GM19372 (cell line): Measurements from ENCODE around the gene USP19.

Experiments
- ATAC-seq: cut with Tn5 transposase; IDR thresholded peaks from one replicate; pipeline ENCODE4 v1.9.1; 2021; ENCODE audit warnings: mild to moderate bottlenecking, low read depth, moderate library complexity; ENCODE audit not compliant: unreplicated experiment

USP19 gene, protein sequence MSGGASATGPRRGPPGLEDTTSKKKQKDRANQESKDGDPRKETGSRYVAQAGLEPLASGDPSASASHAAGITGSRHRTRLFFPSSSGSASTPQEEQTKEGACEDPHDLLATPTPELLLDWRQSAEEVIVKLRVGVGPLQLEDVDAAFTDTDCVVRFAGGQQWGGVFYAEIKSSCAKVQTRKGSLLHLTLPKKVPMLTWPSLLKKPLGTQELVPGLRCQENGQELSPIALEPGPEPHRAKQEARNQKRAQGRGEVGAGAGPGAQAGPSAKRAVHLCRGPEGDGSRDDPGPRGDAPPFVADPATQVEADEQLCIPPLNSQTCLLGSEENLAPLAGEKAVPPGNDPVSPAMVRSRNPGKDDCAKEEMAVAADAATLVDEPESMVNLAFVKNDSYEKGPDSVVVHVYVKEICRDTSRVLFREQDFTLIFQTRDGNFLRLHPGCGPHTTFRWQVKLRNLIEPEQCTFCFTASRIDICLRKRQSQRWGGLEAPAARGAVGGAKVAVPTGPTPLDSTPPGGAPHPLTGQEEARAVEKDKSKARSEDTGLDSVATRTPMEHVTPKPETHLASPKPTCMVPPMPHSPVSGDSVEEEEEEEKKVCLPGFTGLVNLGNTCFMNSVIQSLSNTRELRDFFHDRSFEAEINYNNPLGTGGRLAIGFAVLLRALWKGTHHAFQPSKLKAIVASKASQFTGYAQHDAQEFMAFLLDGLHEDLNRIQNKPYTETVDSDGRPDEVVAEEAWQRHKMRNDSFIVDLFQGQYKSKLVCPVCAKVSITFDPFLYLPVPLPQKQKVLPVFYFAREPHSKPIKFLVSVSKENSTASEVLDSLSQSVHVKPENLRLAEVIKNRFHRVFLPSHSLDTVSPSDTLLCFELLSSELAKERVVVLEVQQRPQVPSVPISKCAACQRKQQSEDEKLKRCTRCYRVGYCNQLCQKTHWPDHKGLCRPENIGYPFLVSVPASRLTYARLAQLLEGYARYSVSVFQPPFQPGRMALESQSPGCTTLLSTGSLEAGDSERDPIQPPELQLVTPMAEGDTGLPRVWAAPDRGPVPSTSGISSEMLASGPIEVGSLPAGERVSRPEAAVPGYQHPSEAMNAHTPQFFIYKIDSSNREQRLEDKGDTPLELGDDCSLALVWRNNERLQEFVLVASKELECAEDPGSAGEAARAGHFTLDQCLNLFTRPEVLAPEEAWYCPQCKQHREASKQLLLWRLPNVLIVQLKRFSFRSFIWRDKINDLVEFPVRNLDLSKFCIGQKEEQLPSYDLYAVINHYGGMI (N-terminal part only)

DNA sequence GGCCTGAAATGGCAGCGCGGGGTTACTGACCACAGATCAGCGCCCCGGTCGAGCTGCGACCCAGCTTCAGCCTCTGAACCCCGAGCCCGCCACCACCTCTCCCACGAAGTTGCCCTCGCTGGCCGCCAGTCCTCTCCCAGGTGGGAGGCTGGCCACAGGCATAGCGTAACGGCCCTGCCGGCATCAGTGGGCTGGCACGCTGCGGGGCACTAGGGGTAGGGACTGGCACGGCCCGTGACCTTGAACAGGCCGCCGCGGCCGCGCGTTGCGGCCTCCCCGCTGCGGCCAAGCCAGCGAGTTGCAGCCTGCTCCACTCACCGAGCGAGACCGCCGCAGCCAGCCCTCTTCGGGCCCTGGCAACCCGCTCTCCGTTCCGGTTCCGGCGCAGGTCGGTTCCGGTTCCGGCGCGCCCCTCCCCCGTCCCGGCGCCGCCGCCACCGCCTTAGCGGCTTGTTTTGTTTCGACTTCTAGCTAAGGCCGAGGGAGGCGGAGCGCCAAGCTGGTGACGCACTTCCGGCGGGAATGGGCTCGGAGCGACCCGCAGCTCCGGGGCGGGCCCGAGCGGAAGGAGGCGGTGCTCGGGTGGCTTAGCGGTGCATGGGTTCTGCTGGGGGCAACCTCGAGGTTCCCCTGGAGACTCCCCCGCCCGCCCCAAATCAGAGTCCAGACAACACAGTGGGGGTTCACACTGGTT lies at the start of gene USP19:
USP19 (minus strand) TSS at position 386 of the 694 bp plus-strand sequence. CDS start 1,678 bp downstream, outside the sequence.
- ATAC-seq: peak; percentile 87

DNA sequence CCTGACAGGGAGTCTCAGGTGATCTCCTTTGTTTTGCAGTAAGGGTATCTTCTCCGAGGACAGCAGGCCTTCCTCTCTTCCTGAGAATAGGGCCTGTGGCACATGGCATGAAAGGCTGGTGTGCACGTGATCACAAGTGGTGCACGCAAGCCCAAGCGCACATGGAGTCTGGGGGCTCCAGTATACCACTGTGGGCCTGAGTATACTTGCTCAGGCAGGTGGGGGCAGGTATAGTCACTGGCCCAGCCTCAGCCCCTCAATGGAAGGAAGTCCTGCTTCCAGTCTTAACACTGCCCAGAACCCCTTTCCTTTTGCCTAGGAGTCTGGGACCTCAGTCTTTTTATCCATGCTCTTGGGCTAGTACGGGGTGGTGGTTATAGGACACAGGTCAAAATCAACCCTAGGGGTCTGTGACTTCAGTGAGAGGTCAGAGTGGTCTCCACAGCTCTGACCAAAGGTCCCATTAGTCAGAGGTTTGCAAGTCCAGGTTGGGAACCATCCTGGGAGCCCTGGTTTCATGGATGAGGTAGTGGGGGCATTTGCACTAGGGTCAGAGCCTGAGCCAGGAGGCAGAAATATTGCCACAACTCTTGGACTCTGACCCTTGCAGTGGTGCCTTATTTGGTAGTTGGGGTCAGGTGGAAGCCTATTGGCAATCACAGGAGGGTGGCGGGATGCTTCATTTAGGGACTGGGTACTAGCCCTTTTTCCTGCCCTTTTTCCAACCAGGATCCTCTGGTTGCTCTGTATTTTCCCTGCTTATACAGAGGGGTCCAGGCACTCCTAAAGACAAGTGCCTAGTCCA lies 46.3 kb upstream of the USP19 start:
- ATAC-seq: no peak

DNA sequence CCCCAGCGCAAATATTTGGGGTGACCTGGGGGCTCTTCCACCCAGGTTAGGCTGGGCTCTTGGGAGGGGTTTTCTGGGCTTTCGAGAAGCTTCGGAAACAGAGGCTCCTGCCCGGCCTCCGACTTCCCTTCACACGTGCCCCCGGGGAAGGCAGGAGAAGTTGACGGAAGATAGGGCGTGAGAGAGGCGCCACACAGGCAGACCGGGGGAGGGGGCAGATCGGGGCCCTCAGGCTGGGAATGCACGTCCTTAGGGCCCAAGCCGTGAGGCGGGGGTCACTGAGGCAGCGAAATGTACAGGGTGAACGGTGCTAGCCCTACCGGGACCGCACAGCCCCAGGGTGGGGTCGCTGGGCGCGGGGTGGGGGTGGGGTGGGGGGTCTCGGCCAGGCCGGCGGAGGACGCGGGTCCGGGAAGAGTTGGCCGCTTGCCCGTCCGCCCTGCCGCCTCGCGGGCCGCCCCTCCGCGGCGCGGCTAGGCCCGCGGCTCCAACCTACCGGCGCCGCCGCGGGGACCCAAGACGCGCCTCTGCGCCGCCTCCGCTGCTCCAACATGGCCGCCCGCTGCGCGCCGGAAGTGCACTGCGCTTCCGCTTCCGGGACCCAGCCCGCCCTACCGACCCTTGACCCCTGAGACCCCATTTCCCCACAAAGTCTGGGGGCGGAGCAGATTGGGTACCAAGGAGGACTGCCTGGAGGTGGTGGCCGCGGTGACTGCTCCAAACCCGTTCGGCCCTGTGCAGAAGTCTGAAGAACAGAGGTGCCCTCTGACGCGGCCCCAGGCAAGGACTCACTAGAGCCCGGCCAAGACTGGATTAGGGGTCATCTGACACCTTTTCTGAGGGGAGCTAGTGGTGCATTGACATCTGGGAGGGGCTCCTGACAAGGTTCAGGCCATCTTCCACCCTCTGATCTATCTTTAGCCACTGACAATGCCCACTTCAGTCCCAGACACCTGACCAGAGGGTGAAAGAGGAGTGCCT lies 45.4 kb upstream of the USP19 start, which contains the start of gene CCDC71:
CCDC71 (minus strand) TSS at position 561 of the 981 bp plus-strand sequence. CDS start 2,123 bp downstream, outside the sequence.
- peak; percentile 55 for ATAC-seq

DNA sequence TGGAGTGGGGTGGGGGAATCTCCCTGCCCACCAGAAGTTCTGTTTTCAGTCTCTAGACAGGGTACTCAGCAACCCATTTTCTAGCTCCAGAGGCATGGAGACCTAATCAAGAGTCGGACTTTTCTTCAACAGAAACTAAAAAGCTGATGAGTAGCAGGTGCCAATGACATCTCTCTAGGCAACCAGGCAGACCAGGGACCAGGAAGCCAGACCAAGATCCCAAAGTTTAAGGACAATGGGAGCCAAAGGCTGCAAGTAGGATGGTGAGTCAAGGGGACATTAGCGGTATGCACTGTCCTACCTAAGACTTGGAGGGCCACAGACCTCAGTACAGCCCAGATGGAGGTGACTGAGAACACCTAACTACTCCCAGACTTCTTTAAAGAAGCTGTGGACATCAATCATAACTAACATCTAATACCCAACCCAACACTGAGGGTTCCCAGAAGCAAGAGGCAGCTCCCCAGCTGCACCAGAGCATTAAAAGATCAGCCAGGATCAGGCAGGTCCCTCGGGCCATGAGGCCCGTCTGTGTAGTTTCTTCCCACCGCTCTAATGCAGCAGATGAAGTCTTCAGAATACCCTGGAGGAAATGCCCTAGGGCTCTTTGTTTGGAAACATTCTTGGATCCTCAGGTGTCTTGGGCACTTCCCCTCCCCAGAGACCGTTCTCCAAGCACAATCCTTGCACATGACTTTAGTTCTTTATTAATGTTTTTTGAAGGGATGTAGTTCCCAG lies 44.5 kb upstream of the USP19 start:
- ATAC-seq: no peak

DNA sequence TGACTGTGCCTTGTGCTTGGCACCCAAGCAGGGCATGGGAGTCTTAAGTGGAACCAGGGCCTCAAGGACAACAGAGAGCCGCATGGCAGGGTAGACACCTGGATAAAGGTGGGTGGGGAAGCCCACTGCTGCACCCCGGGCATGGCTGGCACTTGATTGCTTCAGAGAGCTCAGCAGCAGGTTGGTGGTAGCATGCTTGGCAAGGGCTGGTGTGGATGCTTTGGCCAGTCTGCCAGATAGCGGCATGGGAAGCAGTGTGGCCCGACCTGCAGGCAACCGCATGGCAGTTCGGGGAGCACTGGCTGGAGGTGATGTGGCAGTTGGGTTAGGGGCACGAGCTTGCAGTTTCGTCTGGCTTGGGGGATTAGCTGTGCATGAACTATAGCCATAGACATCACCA lies 43.0 kb upstream of the USP19 start:
- ATAC-seq: no peak

DNA sequence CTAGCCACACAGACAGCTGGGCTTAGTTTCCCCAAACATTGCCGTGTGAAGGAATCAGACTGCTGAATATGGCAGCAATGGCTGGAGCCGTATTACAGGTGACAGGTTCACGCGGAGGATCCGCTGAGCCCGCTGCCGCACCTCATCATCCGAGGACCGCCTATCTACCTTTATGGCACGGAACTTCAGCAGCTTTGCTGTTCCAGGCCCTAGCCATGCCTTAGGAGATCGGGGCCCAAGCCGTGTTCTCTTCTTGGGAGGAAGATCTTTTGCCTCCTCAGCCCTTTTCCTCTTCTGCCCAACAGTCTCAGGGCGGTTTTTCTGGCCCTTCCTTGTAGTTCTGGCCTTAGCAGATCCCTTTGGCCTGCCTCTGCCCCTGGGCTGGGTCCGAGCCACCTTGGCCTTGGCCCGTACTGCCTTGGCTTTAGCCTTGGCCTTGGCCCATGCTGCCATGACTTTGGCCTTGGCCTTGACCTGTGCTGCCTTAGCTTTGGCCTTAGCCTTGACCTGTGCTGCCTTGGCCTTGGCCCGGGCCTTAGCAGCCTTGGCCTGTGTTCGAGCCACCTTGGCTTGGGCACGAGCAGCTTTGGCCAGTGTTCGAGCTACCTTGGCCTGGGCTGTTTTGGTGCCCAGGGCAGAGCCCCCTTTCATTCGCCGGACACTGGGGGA lies 42.3 kb upstream of the USP19 start:
- no peak for ATAC-seq

DNA sequence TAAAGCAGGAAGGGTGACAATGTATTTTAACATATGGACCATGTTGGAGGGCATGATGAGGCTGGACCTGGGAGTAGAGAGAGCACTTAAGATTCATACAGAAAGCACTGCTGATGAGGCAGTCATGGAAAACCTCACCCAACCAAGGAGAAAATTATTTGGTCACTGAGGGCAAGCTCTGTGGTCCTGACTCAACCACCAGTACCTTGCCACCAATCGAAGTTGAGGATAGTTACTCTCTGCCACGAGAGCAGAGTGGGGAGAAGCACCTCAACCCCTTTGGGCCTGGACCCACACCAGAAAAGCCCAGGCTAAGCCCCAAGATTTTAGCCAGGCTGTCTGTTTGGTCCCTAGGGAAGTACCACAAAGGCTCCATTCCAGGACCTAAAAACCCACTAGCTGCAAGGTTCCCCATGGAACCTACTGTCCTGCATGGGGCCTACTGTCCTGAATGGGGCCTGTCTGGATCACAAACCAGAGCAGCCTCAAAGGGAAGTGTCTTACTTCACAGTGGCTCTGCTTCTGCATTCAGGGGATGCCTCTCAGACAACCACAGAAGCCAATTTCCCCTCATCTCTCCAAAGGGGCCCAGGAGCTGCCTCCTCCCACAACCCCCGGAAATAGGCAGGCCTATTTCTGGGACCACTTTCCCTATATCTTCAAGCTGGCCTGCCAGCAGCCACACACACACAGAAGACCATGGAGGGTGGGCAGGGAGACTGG lies 41.3 kb upstream of the USP19 start:
- no peak for ATAC-seq

DNA sequence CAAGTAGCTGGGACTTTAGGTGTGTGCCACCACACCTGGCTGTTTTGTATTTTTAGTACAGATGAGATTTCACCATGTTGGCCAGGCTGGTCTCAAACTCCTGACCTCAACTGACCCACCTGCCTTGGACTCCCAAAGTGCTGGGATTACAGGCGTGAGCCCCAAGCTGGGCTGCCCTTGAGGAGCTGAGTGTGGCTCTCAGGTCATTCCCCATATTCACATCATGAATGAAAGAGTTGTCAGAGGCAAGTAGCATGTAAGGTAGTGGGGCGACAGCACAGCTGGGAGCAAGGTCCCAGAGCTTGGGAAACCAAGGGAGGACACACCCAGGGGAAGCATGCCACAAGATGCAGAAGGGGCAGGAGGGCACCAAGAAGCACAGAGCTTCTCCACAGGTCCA lies 40.6 kb upstream of the USP19 start:
- no peak for ATAC-seq

DNA sequence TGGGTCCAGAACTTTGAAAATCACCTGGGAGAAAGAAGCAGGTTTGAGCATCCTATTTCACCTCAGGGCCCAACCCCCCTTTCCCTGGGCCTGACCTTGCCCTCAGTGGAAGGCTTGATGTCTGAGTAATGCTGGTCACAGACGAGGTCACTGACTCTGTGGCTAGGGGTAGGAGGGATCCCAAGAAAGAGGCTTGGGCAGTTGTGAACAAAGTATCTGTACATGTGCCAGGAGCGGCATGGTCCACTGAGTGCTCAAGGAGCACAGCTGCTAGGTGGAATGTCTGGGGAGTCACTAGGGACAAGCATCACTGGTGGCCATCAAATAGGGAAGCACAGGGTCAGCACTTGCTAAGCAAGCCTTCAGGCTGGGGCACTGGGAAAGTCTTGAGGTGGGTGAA lies 38.2 kb upstream of the USP19 start:
- no peak for ATAC-seq

DNA sequence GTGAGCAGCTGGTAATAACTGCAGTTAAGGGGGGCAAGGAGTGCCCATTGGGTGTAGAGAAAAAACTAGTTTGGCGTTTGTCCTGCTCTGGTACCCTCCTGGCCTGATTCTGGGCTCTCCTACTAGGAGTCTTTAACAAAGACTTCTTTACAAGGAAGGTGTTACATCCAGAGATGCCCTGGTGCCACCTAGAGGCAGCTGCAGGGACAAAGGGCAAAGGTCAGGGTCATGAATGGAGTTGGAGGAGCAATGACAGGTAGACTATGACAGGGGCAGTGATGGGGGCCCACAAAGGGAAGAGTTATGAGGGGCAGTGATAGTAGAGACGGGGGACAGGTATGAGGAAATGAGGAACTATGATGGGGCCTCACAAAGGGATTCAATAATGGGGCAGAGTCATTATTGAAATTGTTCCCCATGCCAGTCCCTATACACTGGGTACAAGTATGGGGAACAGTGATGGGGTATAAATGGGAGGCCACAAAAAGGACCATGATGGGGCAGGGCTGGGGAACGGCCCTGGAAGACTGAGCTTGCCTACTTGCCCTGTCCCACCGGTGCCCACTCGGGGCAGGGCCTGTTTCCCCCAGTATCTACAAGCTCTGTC lies 37.6 kb upstream of the USP19 start:
- no peak for ATAC-seq

DNA sequence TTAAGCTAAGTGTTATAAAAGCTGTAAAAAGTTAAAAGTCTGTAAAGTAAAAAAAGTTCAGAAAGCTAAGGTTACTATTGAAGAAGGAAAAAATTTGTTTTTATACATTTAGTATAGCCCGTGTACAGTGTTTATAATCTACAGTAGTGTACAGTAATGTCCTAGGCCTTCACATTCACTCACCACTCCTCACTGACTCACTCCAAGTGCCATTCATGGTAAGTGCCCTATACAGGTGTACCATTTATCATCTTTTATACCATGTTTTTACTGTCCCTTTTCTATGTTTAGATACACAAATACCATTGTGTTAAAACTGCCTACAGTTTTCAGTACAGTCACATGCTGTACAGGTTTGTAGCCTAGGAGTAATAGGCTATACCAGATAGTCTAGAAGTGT lies 36.7 kb upstream of the USP19 start:
- ATAC-seq: no peak

DNA sequence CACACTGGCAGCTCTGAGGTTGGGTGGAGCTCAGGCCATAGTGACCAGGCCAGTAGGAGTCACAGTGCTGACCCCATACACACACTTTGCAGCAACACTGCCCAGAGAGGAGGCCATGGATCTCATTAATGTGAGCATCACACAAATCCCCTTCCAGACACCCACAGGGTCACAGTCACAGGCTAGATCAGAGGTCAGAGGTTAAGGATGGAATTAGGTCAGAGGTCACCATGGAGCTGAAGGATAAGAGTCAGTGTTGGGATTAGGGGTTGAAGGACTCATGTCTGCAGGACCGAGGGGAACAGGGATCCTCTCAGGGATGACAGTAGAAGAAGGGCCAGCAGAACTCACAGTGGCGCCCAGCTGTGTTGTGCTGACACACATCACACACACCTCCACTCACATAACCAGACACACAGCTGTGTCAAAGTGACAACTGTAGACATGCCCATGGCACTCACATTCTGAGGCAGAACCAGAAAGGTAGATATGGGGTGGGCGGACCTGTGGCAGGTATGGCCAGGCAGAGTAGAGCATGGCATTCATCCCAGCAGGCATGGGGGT lies 32.8 kb upstream of the USP19 start:
- no peak for ATAC-seq

DNA sequence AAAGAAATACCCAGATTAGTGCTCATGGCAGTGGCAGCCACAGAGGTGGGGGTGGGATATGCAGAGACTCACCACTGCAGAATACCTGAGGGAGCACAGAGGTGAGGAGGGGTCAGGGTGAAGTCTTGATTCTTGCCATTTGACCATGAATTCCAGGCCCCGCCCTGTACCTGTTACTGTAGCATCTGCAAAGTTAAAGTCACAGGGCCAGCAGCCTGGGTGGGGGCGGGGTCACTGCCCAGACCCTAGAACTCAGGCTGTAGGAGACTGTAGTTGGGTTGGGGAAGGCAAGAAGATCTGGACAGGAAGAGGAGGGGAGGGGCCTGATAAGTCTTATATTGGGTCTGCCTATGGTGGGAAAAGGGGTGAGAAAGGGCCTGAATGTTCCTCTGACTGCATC lies 31.0 kb upstream of the USP19 start:
- no peak for ATAC-seq

DNA sequence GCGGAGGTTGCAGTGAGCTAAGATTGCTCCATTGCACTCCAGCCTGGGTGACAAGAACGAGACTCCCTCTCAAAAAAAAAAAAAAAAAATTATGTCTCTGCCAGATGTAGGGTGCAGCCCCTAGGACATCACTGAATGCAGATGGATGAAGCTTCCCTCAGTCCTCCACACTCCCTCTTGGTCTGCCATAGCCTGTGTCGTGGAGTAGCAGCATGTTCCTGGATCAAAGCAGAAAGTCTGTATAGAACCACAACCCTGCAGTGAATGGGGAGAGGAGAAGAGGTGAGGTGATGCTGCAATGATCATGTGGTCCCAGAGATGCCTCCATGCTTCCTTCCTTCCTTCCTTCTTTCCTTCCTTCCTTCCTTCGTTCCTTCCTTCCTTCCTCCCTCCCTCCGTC lies 27.5 kb upstream of the USP19 start:
- no peak for ATAC-seq

DNA sequence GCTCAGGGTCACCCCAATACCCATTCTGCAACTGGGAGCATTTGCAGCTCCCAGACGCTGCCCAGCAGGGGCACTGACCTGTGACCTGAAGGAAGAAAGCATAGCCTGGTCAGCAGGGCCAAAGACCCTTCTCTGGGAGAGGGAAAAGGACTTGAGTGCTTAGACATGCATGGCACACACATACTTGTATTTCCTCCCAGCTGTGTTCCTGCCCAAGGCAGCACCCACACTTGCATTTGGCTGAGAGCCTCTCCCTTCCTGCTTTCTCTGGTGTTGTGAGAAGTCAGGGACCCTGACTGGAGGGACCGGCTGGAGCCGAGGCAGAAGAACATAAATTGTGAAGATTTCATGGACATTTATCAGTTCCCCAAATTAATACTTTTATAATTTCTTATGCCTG lies 19.5 kb upstream of the USP19 start:
- no peak for ATAC-seq

DNA sequence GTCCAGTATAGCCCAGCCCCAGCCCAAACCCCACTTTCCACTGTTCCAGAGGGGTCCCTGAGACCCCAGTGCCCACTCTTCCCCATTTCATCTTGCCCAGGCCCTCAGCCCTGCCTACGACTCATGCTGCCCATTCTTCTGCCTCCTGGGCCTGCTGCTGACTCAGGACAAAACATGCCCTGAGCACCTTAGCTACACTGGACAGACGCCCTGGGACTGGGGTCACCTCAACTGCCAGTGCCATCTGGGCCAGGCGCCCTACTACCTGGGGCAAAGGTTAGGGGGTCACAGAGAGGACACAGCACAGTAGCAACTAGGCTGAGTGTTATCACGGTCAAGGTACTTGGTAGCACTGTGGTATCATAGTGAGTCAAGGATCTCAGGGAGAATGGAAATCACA lies 14.9 kb upstream of the USP19 start:
- no peak for ATAC-seq
